Measurements from ENCODE around the gene CYP2W1. TPM values are rescaled to one million over a fixed set of nuclear protein-coding genes. Genes with fewer than 3 reads are reported as not detected.

Gene CYP2W1
- total RNA-seq, 3 donors from 2014 or later: 0.47 to 2.3 (median 2.1) TPM

DNA sequence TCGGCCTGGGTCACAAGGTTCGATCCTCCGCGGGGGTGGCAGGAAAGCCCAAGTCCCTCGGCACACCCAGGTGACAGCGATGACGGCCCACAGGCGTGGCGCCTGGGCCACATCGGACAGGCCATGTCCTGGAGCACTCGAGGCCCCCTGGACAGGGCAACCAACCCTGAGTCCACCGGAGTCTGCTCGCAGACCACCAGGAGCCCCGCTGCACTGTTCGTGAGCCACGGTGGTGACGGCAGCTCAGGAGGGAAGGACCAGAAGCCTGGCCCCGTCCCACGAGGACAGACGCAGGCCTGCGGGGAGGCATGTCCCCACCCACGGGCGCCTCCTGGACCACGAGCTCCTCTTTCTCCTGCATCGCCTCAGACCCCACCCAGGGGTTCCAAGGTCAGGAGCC is 39.0 kb downstream of the CYP2W1 start:
- ATAC-seq: no peak
- TF ChIP-seq, protein P1, sequence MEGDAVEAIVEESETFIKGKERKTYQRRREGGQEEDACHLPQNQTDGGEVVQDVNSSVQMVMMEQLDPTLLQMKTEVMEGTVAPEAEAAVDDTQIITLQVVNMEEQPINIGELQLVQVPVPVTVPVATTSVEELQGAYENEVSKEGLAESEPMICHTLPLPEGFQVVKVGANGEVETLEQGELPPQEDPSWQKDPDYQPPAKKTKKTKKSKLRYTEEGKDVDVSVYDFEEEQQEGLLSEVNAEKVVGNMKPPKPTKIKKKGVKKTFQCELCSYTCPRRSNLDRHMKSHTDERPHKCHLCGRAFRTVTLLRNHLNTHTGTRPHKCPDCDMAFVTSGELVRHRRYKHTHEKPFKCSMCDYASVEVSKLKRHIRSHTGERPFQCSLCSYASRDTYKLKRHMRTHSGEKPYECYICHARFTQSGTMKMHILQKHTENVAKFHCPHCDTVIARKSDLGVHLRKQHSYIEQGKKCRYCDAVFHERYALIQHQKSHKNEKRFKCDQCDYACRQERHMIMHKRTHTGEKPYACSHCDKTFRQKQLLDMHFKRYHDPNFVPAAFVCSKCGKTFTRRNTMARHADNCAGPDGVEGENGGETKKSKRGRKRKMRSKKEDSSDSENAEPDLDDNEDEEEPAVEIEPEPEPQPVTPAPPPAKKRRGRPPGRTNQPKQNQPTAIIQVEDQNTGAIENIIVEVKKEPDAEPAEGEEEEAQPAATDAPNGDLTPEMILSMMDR (IDR thresholded peaks at IDR 0.05): no peak
- DNase-seq: peak in 2 of 3 donors; percentile 18 to 52
- Histone ChIP-seq H3K4me3 (no peak overlapping the region), H3K4me1 (ENCODE audit: low read depth) (peaks cover 3% of the 10 kb centered on the region), H3K36me3 (ENCODE audit: low read depth) (no peaks in the 10 kb centered on the region), H3K9me3 (no peaks in the 10 kb centered on the region)
- intact Hi-C loops (cut with DNase I, micrococcal nuclease): no loop called here

- Histone ChIP-seq H3K9me3 (no peaks in the 10 kb centered on the region), H3K4me1 (ENCODE audit: low read depth) (peaks cover 7% of the 10 kb centered on the region), H3K36me3 (ENCODE audit: low read depth) (no peaks in the 10 kb centered on the region), H3K4me3 (no peak overlapping the region)
- intact Hi-C loops (cut with DNase I, micrococcal nuclease): no loop called here
- DNase-seq: peak in 1 of 3 donors; percentile 27
- TF ChIP-seq, protein P1 (IDR thresholded peaks at IDR 0.05): no peak
- ATAC-seq: no peak
Measured at GRCh38 chr7:1022356-1022755, 39.4 kb downstream of the CYP2W1 start.

- intact Hi-C loops (cut with DNase I, micrococcal nuclease): no loop called here
- Histone ChIP-seq H3K4me3 (no peak overlapping the region), H3K4me1 (ENCODE audit: low read depth) (peaks cover 10% of the 10 kb centered on the region), H3K9me3 (no peaks in the 10 kb centered on the region), H3K36me3 (ENCODE audit: low read depth) (no peaks in the 10 kb centered on the region)
- TF ChIP-seq, protein P1 (IDR thresholded peaks at IDR 0.05): no peak
- ATAC-seq (peak; percentile 12), DNase-seq (peak in 2 of 3 donors; percentile 39 to 67)
Measured at GRCh38 chr7:1022801-1023465, 40.0 kb downstream of the CYP2W1 start.

- intact Hi-C loops (cut with DNase I, micrococcal nuclease): no loop called here
- DNase-seq (peak in 2 of 3 donors; percentile 41 to 60), ATAC-seq (no peak)
- Histone ChIP-seq H3K9me3 (no peaks in the 10 kb centered on the region), H3K36me3 (ENCODE audit: low read depth) (no peaks in the 10 kb centered on the region), H3K4me3 (no peak overlapping the region), H3K4me1 (ENCODE audit: low read depth) (peaks cover 16% of the 10 kb centered on the region)
- TF ChIP-seq, protein P1 (IDR thresholded peaks at IDR 0.05): no peak
Measured at GRCh38 chr7:1024331-1024841, 41.4 kb downstream of the CYP2W1 start.

- no peaks in the 10 kb centered on the region for H3K36me3 ChIP-seq (ENCODE audit: low read depth)
Measured at GRCh38 chr7:1024876-1025742, 42.1 kb downstream of the CYP2W1 start.

More at GRCh38 chr7:1024876-1025742, 42.1 kb downstream of the CYP2W1 start:
- H3K9me3 ChIP-seq: no peaks in the 10 kb centered on the region
- TF ChIP-seq, protein P1 (IDR thresholded peaks at IDR 0.05): no peak
- intact Hi-C loops (cut with DNase I, micrococcal nuclease): no loop called here
- no peak overlapping the region for H3K4me3 ChIP-seq
- ATAC-seq (no peak), DNase-seq (peak in 2 of 3 donors; percentile 25 to 55)
- H3K4me1 ChIP-seq (ENCODE audit: low read depth): peaks cover 18% of the 10 kb centered on the region
